Lower leg skin (tissue), 3 donors: Measurements from ENCODE around the gene NMB.

ENCODE experiments used
- POLR2A ChIP-seq, 2 donors: fragments of 450-650 bp; IDR thresholded peaks; one replicate each; pipeline ENCODE4 v1.6.1; 2016 to 2017; ENCODE audit warnings: antibody characterized with exemption in 2 of 2, mild to moderate bottlenecking in 1 of 2, moderate library complexity in 1 of 2
- TF ChIP-seq, protein P1 (sequence below), 3 donors: fragments of 450-650 bp; IDR thresholded peaks; one replicate each; pipeline ENCODE4 v1.5.1; 2016; ENCODE audit warnings: antibody characterized with exemption in 3 of 3, mild to moderate bottlenecking in 3 of 3, moderate library complexity in 2 of 3

DNA sequence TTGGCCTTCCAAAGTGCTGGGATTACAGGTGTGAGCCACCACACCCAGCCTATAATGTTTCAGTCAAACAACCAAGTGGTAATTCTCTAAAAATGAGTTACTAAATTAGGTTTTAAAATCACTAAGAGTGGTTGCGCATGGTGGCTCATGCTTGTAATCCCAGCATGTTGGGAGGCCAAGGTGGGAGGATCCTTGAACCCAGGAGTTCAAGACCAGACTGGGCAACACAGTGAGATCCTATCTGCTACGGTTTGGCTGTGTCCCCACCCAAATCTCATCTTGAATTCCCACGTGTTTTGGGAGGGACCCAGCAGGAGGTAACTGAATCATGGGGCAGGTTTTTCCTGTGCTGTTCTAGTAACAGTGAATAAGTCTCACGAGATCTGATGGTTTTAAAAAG lies 31.9 kb upstream of the NMB start:
- TF ChIP-seq, protein P1, sequence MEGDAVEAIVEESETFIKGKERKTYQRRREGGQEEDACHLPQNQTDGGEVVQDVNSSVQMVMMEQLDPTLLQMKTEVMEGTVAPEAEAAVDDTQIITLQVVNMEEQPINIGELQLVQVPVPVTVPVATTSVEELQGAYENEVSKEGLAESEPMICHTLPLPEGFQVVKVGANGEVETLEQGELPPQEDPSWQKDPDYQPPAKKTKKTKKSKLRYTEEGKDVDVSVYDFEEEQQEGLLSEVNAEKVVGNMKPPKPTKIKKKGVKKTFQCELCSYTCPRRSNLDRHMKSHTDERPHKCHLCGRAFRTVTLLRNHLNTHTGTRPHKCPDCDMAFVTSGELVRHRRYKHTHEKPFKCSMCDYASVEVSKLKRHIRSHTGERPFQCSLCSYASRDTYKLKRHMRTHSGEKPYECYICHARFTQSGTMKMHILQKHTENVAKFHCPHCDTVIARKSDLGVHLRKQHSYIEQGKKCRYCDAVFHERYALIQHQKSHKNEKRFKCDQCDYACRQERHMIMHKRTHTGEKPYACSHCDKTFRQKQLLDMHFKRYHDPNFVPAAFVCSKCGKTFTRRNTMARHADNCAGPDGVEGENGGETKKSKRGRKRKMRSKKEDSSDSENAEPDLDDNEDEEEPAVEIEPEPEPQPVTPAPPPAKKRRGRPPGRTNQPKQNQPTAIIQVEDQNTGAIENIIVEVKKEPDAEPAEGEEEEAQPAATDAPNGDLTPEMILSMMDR (IDR thresholded peaks at IDR 0.05): no peak
- no peak for TF ChIP-seq POLR2A (IDR thresholded peaks at IDR 0.05)
